Aorta (tissue), 5 donors: Measurements from ENCODE around the gene DAPK1. TPM values are rescaled to one million over a fixed set of nuclear protein-coding genes. Genes with fewer than 3 reads are reported as not detected.
A peak's percentile ranks its signal among the peaks of the same experiment; 100 is the strongest.

ENCODE experiments used
- ATAC-seq: fragments of 200-7000 bp; cut with Tn5 transposase; one replicate; pipeline ENCODE4 v1.9.1; 2022; ENCODE audit warnings: moderate library complexity; ENCODE audit not compliant: low FRiP score
- DNase-seq, 2 donors: peaks; one replicate each; pipeline ENCODE4 v3.0.0-alpha.2; 2020
- H3K27ac ChIP-seq, 2 donors: one replicate each; pipeline ENCODE4 v1.5.1; 2013; ENCODE audit warnings: low read length in 2 of 2, mild to moderate bottlenecking in 2 of 2, moderate library complexity in 2 of 2, control low read depth in 1 of 2, inconsistent platforms in 1 of 2, low read depth in 1 of 2
- H3K27me3 ChIP-seq, 2 donors: one replicate each; pipeline ENCODE4 v1.6.1; 2013; ENCODE audit warnings: control low read depth in 1 of 2, low read length in 1 of 2, mild to moderate bottlenecking in 1 of 2, moderate library complexity in 1 of 2; ENCODE audit not compliant: insufficient read depth in 2 of 2, control insufficient read depth in 1 of 2
- H3K36me3 ChIP-seq, 2 donors: one replicate each; pipeline ENCODE4 v1.6.1; 2013; ENCODE audit warnings: control low read depth in 1 of 2, low read length in 1 of 2, mild to moderate bottlenecking in 1 of 2; ENCODE audit not compliant: insufficient read depth in 2 of 2, control insufficient read depth in 1 of 2
- H3K4me1 ChIP-seq, 2 donors: one replicate each; pipeline ENCODE4 v1.6.1; 2013; ENCODE audit warnings: low read length in 2 of 2, control low read depth in 1 of 2, mild to moderate bottlenecking in 1 of 2, moderate library complexity in 1 of 2; ENCODE audit not compliant: insufficient read depth in 2 of 2, control insufficient read depth in 1 of 2
- H3K4me3 ChIP-seq, 2 donors: one replicate each; pipeline ENCODE4 v1.5.1; 2013; ENCODE audit warnings: low read length in 2 of 2, control low read depth in 1 of 2, mild to moderate bottlenecking in 1 of 2
- H3K9me3 ChIP-seq: one replicate; pipeline ENCODE4 v1.6.1; 2013; ENCODE audit warnings: mild to moderate bottlenecking, low read length; ENCODE audit not compliant: control insufficient read depth
- whole genome bisulfite sequencing, 2 donors: extraction: QIAGEN DNeasy Blood & Tissue Kit; methylation state at CpG; one replicate each; pipeline ENCODE4 v1.1.7; 2013; 5-methylcytosine and 5-hydroxymethylcytosine counted together
- intact Hi-C, 2 donors: fragments of 100-400 bp; cut with DNase I; formaldehyde crosslinking; loops; one replicate each; pipeline versions ENCODE4 v1.14.2 to v1.15.0; 2022
- polyA plus RNA-seq, 2 donors: library from polyadenylated mRNA; stranded (reverse); fragments of 200-250 nt; gene quantifications; one replicate each; pipeline ENCODE4 v1.2.3, GENCODE V29; 2013
- total RNA-seq, 2 donors: library from RNA; stranded (reverse); fragmentation: NEBNext Ultra II Directional; extraction: Animal tissue kit (Norgen Biotek cat#: 25700); gene quantifications; one replicate each; pipeline ENCODE4 v1.2.1, GENCODE V29; 2021
- donor health status: healthy with polysubstance abuse.
- donor health status: Bipolar disorder and iron deficiency.
- donor health status: DM: no; HTN: no; CAD: no.
- donor health status: DM: no; HTN: no; CAD: no.
- donor health status: DM: yes; HTN: yes; CAD: no.

The DAPK1 gene
- total and polyA plus RNA-seq, 4 donors = 6.5 to 41.7 (median 21.7) TPM

GRCh38 chr9:87580941-87581438 lies 83.3 kb downstream of the DAPK1 start:
- ATAC-seq = no peak
- Histone ChIP-seq H3K4me1 (no peaks in the 10 kb centered on the region), H3K9me3 (no peaks in the 10 kb centered on the region), H3K27me3 (no peaks in the 10 kb centered on the region), H3K27ac (no peak overlapping the region), H3K36me3 (no peaks in the 10 kb centered on the region), H3K4me3 (no peak overlapping the region)
- intact Hi-C loops = no loop called here
- 94 to 96% methylated on average over 10 of the region's 10 CpGs for WGBS, 2 donors
- DNase-seq = no peak

- no peak overlapping the region for H3K27ac ChIP-seq
- H3K9me3 ChIP-seq = no peaks in the 10 kb centered on the region
- DNase-seq (no peak), ATAC-seq (peak; percentile 74)
- intact Hi-C loops = no loop called here
- H3K27me3 ChIP-seq = no peaks in the 10 kb centered on the region
- 32 to 36% methylated on average over 3 of the region's 3 CpGs for WGBS, 2 donors
- no peaks in the 10 kb centered on the region for H3K36me3 ChIP-seq
- H3K4me3 ChIP-seq = no peak overlapping the region
- H3K4me1 ChIP-seq = no peaks in the 10 kb centered on the region
Observed at GRCh38 chr9:87581513-87581912, 83.8 kb downstream of the DAPK1 start.

- intact Hi-C loops = no loop called here
- Histone ChIP-seq H3K4me1 (no peaks in the 10 kb centered on the region), H3K27ac (no peak overlapping the region), H3K4me3 (no peak overlapping the region), H3K9me3 (peaks cover 1% of the 10 kb centered on the region), H3K36me3 (no peaks in the 10 kb centered on the region), H3K27me3 (no peaks in the 10 kb centered on the region)
- DNase-seq = no peak
- 89 to 90% methylated on average over 10 of the region's 10 CpGs for WGBS, 2 donors
- no peak for ATAC-seq
Observed at GRCh38 chr9:87581949-87582637, 84.4 kb downstream of the DAPK1 start.

- peaks cover 1% of the 10 kb centered on the region for H3K9me3 ChIP-seq
- no peak overlapping the region for H3K4me3 ChIP-seq
- no peak for DNase-seq
- no peak for ATAC-seq
- no peak overlapping the region for H3K27ac ChIP-seq
- no peaks in the 10 kb centered on the region for H3K36me3 ChIP-seq
- no peaks in the 10 kb centered on the region for H3K4me1 ChIP-seq
- no peaks in the 10 kb centered on the region for H3K27me3 ChIP-seq
- intact Hi-C loops = no loop called here
Observed at GRCh38 chr9:87584326-87584725, 86.7 kb downstream of the DAPK1 start.

- ATAC-seq = no peak
Observed at GRCh38 chr9:87585123-87585855, 87.6 kb downstream of the DAPK1 start.

DNA sequence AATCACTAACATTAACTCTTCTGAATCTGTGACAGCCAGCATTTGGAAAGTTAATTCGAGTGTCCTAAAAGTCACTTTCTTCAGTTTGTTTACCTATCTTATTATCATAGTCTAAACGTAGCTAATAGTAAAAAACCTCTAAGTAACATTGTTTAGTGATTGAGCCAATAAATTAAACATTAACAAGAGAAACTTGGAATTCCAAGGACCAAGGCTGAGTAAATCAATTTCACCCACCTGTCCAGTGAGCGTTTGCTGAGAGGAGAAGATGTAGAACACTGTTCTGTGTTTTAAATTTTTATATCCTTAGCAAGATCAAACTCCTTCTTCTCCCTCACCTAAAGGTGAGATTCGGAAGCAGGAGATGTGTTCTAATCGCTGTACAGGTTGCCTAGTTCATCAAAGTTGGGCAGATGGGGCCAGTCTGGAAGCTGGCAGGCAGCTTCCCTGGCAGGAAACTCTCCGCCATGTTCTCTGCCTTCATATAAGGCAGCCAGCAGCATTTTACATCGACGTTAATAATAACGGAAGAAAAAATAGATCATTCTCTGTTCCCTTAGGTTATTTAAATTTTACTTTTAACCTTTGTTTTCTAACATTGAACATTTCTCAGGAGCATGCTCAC lies 89.2 kb downstream of the DAPK1 start:
- H3K4me3 ChIP-seq = no peak overlapping the region
- no peaks in the 10 kb centered on the region for H3K27me3 ChIP-seq
- H3K4me1 ChIP-seq = no peaks in the 10 kb centered on the region
- no peaks in the 10 kb centered on the region for H3K36me3 ChIP-seq
- DNase-seq = no peak
- intact Hi-C loops = no loop called here
- ATAC-seq = no peak
- no peak overlapping the region for H3K27ac ChIP-seq
- H3K9me3 ChIP-seq = peaks cover 1% of the 10 kb centered on the region
- WGBS, 2 donors = 86 to 87% methylated on average over 9 of the region's 9 CpGs

More at GRCh38 chr9:87585123-87585855, 87.6 kb downstream of the DAPK1 start:
- intact Hi-C loops = no loop called here
- Histone ChIP-seq H3K4me1 (no peaks in the 10 kb centered on the region), H3K9me3 (peaks cover 1% of the 10 kb centered on the region), H3K27ac (no peak overlapping the region), H3K27me3 (no peaks in the 10 kb centered on the region), H3K36me3 (no peaks in the 10 kb centered on the region), H3K4me3 (no peak overlapping the region)
- DNase-seq = no peak
- 57 to 67% methylated on average over 5 of the region's 5 CpGs for WGBS, 2 donors

DNA sequence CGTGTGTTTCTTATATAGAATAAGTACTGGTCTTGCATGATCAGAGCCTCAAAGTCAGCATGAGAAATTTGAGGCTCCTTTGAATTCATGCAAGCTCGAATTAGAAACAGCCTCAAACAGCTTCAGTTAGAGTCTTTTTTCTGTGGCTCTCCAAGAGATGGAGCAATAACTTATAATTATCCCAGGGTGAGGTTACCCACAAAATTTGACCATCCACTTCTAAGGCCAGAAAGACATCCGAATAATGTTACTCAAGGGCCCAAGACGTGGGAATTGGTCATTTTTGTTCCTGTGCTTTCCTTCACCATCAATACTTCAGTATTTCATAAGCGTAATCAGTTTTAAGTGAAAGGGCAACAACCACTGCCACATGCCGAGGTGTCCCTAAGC lies 89.7 kb downstream of the DAPK1 start:
- Histone ChIP-seq H3K27ac (no peak overlapping the region), H3K4me1 (no peaks in the 10 kb centered on the region), H3K4me3 (no peak overlapping the region), H3K36me3 (no peaks in the 10 kb centered on the region), H3K9me3 (peaks cover 1% of the 10 kb centered on the region), H3K27me3 (no peaks in the 10 kb centered on the region)
- ATAC-seq (no peak), DNase-seq (no peak)
- 93 to 94% methylated on average over 6 of the region's 6 CpGs for WGBS, 2 donors
- intact Hi-C loops = no loop called here

DNA sequence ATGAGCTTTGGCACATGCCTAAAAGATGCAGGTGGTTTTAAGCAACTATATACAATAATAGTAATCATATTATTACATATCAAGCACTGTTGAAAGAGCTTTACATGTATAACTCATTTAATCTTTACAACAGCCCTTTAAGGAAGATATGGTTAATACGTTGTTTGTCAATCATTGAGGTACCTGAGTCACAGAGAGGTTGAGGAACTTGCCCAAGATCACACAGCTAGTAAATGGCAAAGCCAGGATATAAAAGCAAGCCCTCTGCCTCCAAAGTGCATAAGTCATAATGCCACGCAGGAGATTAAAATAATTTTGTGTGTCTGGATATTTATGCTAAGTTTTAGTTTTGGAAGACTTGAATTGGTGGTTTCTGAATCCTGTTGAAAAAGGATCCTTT lies 90.2 kb downstream of the DAPK1 start:
- DNase-seq = no peak
- peaks cover 1% of the 10 kb centered on the region for H3K9me3 ChIP-seq
- 94 to 95% methylated on average over 2 of the region's 2 CpGs for WGBS, 2 donors
- H3K4me3 ChIP-seq = no peak overlapping the region
- H3K27ac ChIP-seq = no peak overlapping the region
- no peaks in the 10 kb centered on the region for H3K27me3 ChIP-seq
- ATAC-seq = no peak
- intact Hi-C loops = no loop called here
- H3K36me3 ChIP-seq = no peaks in the 10 kb centered on the region
- H3K4me1 ChIP-seq = no peaks in the 10 kb centered on the region
